ENCODE results near the gene DIAPH3. TPM values are rescaled to one million over a fixed set of nuclear protein-coding genes. Genes with fewer than 3 reads are reported as not detected.

The DIAPH3 gene
- total and polyA plus RNA-seq, 7 experiments from 2014 or later = 0.37 to 17.5 TPM; not detected in 5

DNA sequence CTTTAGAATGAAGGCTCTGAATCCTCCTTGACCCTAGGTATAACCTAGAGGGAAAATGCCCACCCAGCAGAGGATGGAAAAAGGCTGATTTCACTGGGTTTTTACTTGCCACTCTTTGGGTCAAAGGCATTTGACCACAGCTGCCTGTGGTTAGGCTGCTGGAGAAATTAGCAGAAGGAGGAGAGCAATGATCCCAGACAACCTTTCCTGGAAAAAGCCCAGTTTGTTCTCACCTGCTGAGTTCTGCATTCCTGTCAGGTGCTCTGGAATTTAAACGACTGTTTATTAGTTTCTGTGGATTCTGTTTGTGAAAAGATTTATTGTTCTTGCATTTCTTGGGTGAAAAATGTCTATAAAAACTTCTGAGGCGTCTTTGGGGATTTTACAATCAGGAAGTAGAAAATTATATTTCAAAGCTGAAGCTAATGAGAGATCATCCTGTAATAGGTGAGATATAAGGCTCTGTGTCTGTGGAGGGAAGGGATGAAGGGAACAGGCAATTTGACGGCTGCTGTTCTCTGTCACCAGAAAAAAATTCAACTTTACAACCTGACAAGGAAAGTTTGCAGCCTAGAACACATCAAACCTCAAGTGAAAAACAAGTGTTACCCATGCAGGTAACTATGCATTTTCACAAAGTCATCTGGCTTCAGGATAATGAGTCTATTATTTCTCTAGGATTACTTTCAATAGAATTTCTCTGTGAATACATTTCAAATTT lies 519.7 kb downstream of the DIAPH3 start:
- Histone ChIP-seq H3K36me3 (ENCODE audit: control insufficient read depth in 2 of 3, insufficient read depth in 3 of 3, low read length in 3 of 3) (no peaks in the 10 kb centered on the region), H3K4me1 (ENCODE audit: control insufficient read depth in 2 of 2, insufficient read depth in 2 of 2, low read length in 2 of 2) (no peaks in the 10 kb centered on the region), H3K27ac (ENCODE audit: low read depth, low read length) (no peak overlapping the region), H3K27me3 (ENCODE audit: control insufficient read depth in 2 of 2, insufficient read depth in 2 of 2, low read length in 2 of 2) (no peaks in the 10 kb centered on the region), H3K4me3 (ENCODE audit: low read length) (no peak overlapping the region), H3K9me3 (ENCODE audit: control insufficient read depth in 2 of 3, low read length in 3 of 3) (no peaks in the 10 kb centered on the region)
- peaks cover 0 to 3% (median 0%) of the 10 kb centered on the region in 11 donors for H3K9me3 Mint-ChIP-seq
- H3K27ac Mint-ChIP-seq = no peak overlapping the region
- no peak for ATAC-seq
- ChIA-PET POLR2A (no interaction called here), CTCF (no interaction called here)
- intact Hi-C loops (cut with micrococcal nuclease) = no loop called here
- no peak overlapping the region for H3K4me3 Mint-ChIP-seq
- peaks cover 0 to 1% (median 0%) of the 10 kb centered on the region in 7 donors for H3K4me1 Mint-ChIP-seq
- no peak for DNase-seq
- peaks cover 0 to 5% (median 0%) of the 10 kb centered on the region in 5 donors for H3K27me3 Mint-ChIP-seq
- no peaks in the 10 kb centered on the region for H3K36me3 Mint-ChIP-seq

GRCh38 chr13:59643364-59643841 lies 520.3 kb downstream of the DIAPH3 start:
- H3K9me3 Mint-ChIP-seq = peaks cover 0 to 3% (median 0%) of the 10 kb centered on the region in 11 donors
- H3K27me3 Mint-ChIP-seq = peaks cover 0 to 4% (median 0%) of the 10 kb centered on the region in 5 donors
- CTCF ChIA-PET = no interaction called here
- Histone ChIP-seq H3K36me3 (ENCODE audit: control insufficient read depth in 2 of 3, insufficient read depth in 3 of 3, low read length in 3 of 3) (no peaks in the 10 kb centered on the region), H3K27ac (ENCODE audit: low read depth, low read length) (no peak overlapping the region), H3K4me1 (ENCODE audit: control insufficient read depth in 2 of 2, insufficient read depth in 2 of 2, low read length in 2 of 2) (no peaks in the 10 kb centered on the region), H3K27me3 (ENCODE audit: control insufficient read depth in 2 of 2, insufficient read depth in 2 of 2, low read length in 2 of 2) (no peaks in the 10 kb centered on the region), H3K9me3 (ENCODE audit: control insufficient read depth in 2 of 3, low read length in 3 of 3) (no peaks in the 10 kb centered on the region), H3K4me3 (ENCODE audit: low read length) (no peak overlapping the region)
- POLR2A ChIA-PET = no interaction called here
- DNase-seq = no peak
- intact Hi-C loops (cut with micrococcal nuclease) = no loop called here
- H3K4me3 Mint-ChIP-seq = no peak overlapping the region
- H3K4me1 Mint-ChIP-seq = peaks cover 0 to 1% (median 0%) of the 10 kb centered on the region in 7 donors
- no peak for ATAC-seq
- no peaks in the 10 kb centered on the region for H3K36me3 Mint-ChIP-seq
- no peak overlapping the region for H3K27ac Mint-ChIP-seq

- H3K4me3 Mint-ChIP-seq = no peak overlapping the region
- ChIA-PET CTCF (no interaction called here), POLR2A (no interaction called here)
- no peak overlapping the region for H3K27ac Mint-ChIP-seq
- no peaks in the 10 kb centered on the region for H3K27me3 ChIP-seq (ENCODE audit: control insufficient read depth in 2 of 2, insufficient read depth in 2 of 2, low read length in 2 of 2)
- no peaks in the 10 kb centered on the region for H3K4me1 ChIP-seq (ENCODE audit: control insufficient read depth in 2 of 2, insufficient read depth in 2 of 2, low read length in 2 of 2)
- H3K36me3 Mint-ChIP-seq = no peaks in the 10 kb centered on the region
- H3K4me1 Mint-ChIP-seq = peaks cover 0 to 1% (median 0%) of the 10 kb centered on the region in 7 donors
- H3K9me3 ChIP-seq (ENCODE audit: control insufficient read depth in 2 of 3, low read length in 3 of 3) = no peaks in the 10 kb centered on the region
- H3K27ac ChIP-seq (ENCODE audit: low read depth, low read length) = no peak overlapping the region
- DNase-seq = no peak
- H3K9me3 Mint-ChIP-seq = peaks cover 0 to 3% (median 0%) of the 10 kb centered on the region in 11 donors
- no peaks in the 10 kb centered on the region for H3K36me3 ChIP-seq (ENCODE audit: control insufficient read depth in 2 of 3, insufficient read depth in 3 of 3, low read length in 3 of 3)
- no peak for ATAC-seq
- H3K4me3 ChIP-seq (ENCODE audit: low read length) = no peak overlapping the region
- H3K27me3 Mint-ChIP-seq = peaks cover 0 to 4% (median 0%) of the 10 kb centered on the region in 5 donors
- intact Hi-C loops (cut with micrococcal nuclease) = no loop called here
Observed at GRCh38 chr13:59641817-59642216, 521.9 kb downstream of the DIAPH3 start.

- Histone ChIP-seq H3K27me3 (ENCODE audit: control insufficient read depth in 2 of 2, insufficient read depth in 2 of 2, low read length in 2 of 2) (no peaks in the 10 kb centered on the region), H3K36me3 (ENCODE audit: control insufficient read depth in 2 of 3, insufficient read depth in 3 of 3, low read length in 3 of 3) (no peaks in the 10 kb centered on the region), H3K9me3 (ENCODE audit: control insufficient read depth in 2 of 3, low read length in 3 of 3) (no peaks in the 10 kb centered on the region), H3K27ac (ENCODE audit: low read depth, low read length) (no peak overlapping the region), H3K4me1 (ENCODE audit: control insufficient read depth in 2 of 2, insufficient read depth in 2 of 2, low read length in 2 of 2) (no peaks in the 10 kb centered on the region), H3K4me3 (ENCODE audit: low read length) (no peak overlapping the region)
- Mint-ChIP-seq H3K27ac (no peak overlapping the region), H3K4me3 (no peak overlapping the region), H3K4me1 (peaks cover 0 to 1% (median 0%) of the 10 kb centered on the region in 7 donors), H3K27me3 (peaks cover 0 to 6% (median 0%) of the 10 kb centered on the region in 5 donors), H3K9me3 (peaks cover 0 to 3% (median 0%) of the 10 kb centered on the region in 11 donors), H3K36me3 (no peaks in the 10 kb centered on the region)
- ChIA-PET CTCF (no interaction called here), POLR2A (no interaction called here)
- intact Hi-C loops (cut with micrococcal nuclease) = no loop called here
- DNase-seq = no peak
- ATAC-seq = no peak
Observed at GRCh38 chr13:59641261-59641660, 522.5 kb downstream of the DIAPH3 start.

DNA sequence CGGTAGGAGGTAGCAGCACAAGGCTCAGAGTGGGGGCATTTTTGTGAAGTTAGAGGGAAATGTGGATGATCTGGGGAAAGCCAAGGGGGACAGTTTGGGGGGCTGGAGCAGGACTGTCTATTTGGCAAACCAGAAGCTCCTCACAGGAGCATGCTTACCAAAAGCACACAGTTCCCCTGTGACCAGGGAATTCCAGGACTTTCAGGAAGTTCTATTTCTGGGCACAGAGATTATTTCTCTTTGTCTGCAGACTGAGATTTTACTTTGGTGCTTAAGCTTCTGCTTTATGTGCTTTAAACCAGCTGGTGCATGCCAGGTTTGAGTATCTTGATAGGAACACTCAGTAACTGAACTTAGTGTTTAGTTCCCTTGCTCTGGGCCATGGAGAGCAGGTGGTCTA lies 525.3 kb downstream of the DIAPH3 start:
- H3K27ac ChIP-seq (ENCODE audit: low read depth, low read length) = no peak overlapping the region
- no peaks in the 10 kb centered on the region for H3K36me3 Mint-ChIP-seq
- H3K4me3 Mint-ChIP-seq = no peak overlapping the region
- H3K36me3 ChIP-seq (ENCODE audit: control insufficient read depth in 2 of 3, insufficient read depth in 3 of 3, low read length in 3 of 3) = no peaks in the 10 kb centered on the region
- POLR2A ChIA-PET = no interaction called here
- H3K4me1 ChIP-seq (ENCODE audit: control insufficient read depth in 2 of 2, insufficient read depth in 2 of 2, low read length in 2 of 2) = no peaks in the 10 kb centered on the region
- no peaks in the 10 kb centered on the region for H3K4me1 Mint-ChIP-seq
- DNase-seq (no peak), ATAC-seq (no peak)
- no peaks in the 10 kb centered on the region for H3K9me3 ChIP-seq (ENCODE audit: control insufficient read depth in 2 of 3, low read length in 3 of 3)
- H3K27ac Mint-ChIP-seq = no peak overlapping the region
- CTCF ChIA-PET = no interaction called here
- intact Hi-C loops (cut with micrococcal nuclease) = no loop called here
- H3K4me3 ChIP-seq (ENCODE audit: low read length) = no peak overlapping the region
- H3K27me3 ChIP-seq (ENCODE audit: control insufficient read depth in 2 of 2, insufficient read depth in 2 of 2, low read length in 2 of 2) = no peaks in the 10 kb centered on the region
- peaks cover 0 to 6% (median 0%) of the 10 kb centered on the region in 5 donors for H3K27me3 Mint-ChIP-seq
- peaks cover 0 to 2% (median 0%) of the 10 kb centered on the region in 11 donors for H3K9me3 Mint-ChIP-seq

DNA sequence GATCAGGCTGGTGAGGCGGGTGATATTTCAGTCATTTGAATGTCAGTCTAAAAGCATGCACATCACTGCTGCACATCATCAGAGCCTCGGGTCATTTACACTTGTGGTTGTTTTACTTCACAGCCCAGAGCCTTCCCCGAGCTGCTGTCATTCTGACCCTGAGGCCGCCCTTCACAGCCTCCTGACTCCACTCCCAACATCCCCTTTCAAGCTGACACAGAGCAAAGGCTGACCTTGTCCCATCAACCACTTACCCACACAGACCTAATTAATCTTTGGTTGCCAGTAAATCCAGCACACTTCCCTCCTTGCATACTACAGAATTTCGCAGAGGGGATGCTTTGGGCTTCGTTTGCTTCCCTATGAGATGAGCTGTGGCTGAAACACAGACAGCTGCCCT lies 528.1 kb downstream of the DIAPH3 start:
- no peak for DNase-seq
- no peak for ATAC-seq
- ChIA-PET CTCF (interaction anchor here (0.6 kb wide), 1 partner anchor 12 kb away, joined by 3 read pairs; no protein-coding TSS in a partner anchor), POLR2A (no interaction called here)
- Mint-ChIP-seq H3K9me3 (no peaks in the 10 kb centered on the region), H3K27me3 (peaks cover 0 to 6% (median 0%) of the 10 kb centered on the region in 5 donors), H3K36me3 (no peaks in the 10 kb centered on the region), H3K4me1 (no peaks in the 10 kb centered on the region), H3K4me3 (no peak overlapping the region), H3K27ac (no peak overlapping the region)
- H3K4me3 ChIP-seq (ENCODE audit: low read length) = no peak overlapping the region
- no peaks in the 10 kb centered on the region for H3K27me3 ChIP-seq (ENCODE audit: control insufficient read depth in 2 of 2, insufficient read depth in 2 of 2, low read length in 2 of 2)
- no peak overlapping the region for H3K27ac ChIP-seq (ENCODE audit: low read depth, low read length)
- H3K9me3 ChIP-seq (ENCODE audit: control insufficient read depth in 2 of 3, low read length in 3 of 3) = no peaks in the 10 kb centered on the region
- intact Hi-C loops (cut with micrococcal nuclease) = no loop called here
- no peaks in the 10 kb centered on the region for H3K36me3 ChIP-seq (ENCODE audit: control insufficient read depth in 2 of 3, insufficient read depth in 3 of 3, low read length in 3 of 3)
- H3K4me1 ChIP-seq (ENCODE audit: control insufficient read depth in 2 of 2, insufficient read depth in 2 of 2, low read length in 2 of 2) = no peaks in the 10 kb centered on the region

DNA sequence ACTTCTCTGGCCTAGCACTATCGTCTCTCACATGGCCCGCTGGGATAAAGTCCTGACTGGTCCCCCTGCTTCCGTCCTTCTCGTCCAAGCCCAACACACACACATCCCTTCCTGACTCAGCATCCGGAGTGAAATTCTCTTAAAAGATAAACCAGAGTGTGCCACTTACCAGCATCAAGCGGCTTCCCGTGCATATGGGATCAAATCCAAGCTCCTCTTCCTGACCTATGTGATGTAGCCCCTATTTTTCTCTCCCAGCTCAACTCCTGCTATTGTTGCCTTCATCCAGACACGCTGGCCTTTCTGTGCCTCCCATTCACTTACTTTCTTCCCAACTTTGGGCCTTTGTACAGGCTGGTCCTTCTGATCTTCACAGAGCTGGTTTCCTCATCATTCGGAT lies 530.4 kb downstream of the DIAPH3 start:
- no peaks in the 10 kb centered on the region for H3K27me3 ChIP-seq (ENCODE audit: control insufficient read depth in 2 of 2, insufficient read depth in 2 of 2, low read length in 2 of 2)
- Mint-ChIP-seq H3K9me3 (no peaks in the 10 kb centered on the region), H3K27me3 (peaks cover 0 to 6% (median 0%) of the 10 kb centered on the region in 5 donors), H3K36me3 (no peaks in the 10 kb centered on the region), H3K4me3 (no peak overlapping the region), H3K4me1 (no peaks in the 10 kb centered on the region), H3K27ac (no peak overlapping the region)
- H3K4me3 ChIP-seq (ENCODE audit: low read length) = no peak overlapping the region
- H3K9me3 ChIP-seq (ENCODE audit: control insufficient read depth in 2 of 3, low read length in 3 of 3) = no peaks in the 10 kb centered on the region
- no peak overlapping the region for H3K27ac ChIP-seq (ENCODE audit: low read depth, low read length)
- ChIA-PET POLR2A (no interaction called here), CTCF (no interaction called here)
- intact Hi-C loops (cut with micrococcal nuclease) = no loop called here
- no peak for DNase-seq
- no peaks in the 10 kb centered on the region for H3K4me1 ChIP-seq (ENCODE audit: control insufficient read depth in 2 of 2, insufficient read depth in 2 of 2, low read length in 2 of 2)
- ATAC-seq = no peak
- no peaks in the 10 kb centered on the region for H3K36me3 ChIP-seq (ENCODE audit: control insufficient read depth in 2 of 3, insufficient read depth in 3 of 3, low read length in 3 of 3)
